Nephron progenitor cell (in vitro differentiated cells): ENCODE measurements around the gene TMEM208.
A peak's percentile ranks its signal among the peaks of the same experiment; 100 is the strongest.

Experiments
- DNase-seq: peaks from one replicate; pipeline ENCODE4 v3.0.0; 2021
- H3K27ac Mint-ChIP-seq: 2 replicates; pipeline ENCODE4 v1.8.0; 2021; ENCODE audit warnings: mild to moderate bottlenecking, moderate library complexity, mixed read lengths
- H3K27me3 Mint-ChIP-seq: 2 replicates; pipeline ENCODE4 v1.8.0; 2021; ENCODE audit warnings: mild to moderate bottlenecking, low read depth, mixed read lengths; ENCODE audit not compliant: poor library complexity
- H3K36me3 Mint-ChIP-seq: 2 replicates; pipeline ENCODE4 v1.8.0; 2021; ENCODE audit warnings: low read depth, mixed read lengths
- H3K4me1 Mint-ChIP-seq: 2 replicates; pipeline ENCODE4 v1.8.0; 2021; ENCODE audit warnings: mixed read lengths
- H3K4me3 Mint-ChIP-seq: 2 replicates; pipeline ENCODE4 v1.8.0; 2021; ENCODE audit warnings: mild to moderate bottlenecking, moderate library complexity, mixed read lengths
- H3K9me3 Mint-ChIP-seq: 2 replicates; pipeline ENCODE4 v1.8.0; 2021; ENCODE audit warnings: mild to moderate bottlenecking, moderate library complexity, mixed read lengths
- CTCF ChIP-seq: fragments of 200-600 bp; sonication (generic); IDR thresholded peaks from 2 replicates; pipeline ENCODE4 v1.5.0; 2021; ENCODE audit warnings: antibody characterized with exemption

TMEM208 gene

DNA sequence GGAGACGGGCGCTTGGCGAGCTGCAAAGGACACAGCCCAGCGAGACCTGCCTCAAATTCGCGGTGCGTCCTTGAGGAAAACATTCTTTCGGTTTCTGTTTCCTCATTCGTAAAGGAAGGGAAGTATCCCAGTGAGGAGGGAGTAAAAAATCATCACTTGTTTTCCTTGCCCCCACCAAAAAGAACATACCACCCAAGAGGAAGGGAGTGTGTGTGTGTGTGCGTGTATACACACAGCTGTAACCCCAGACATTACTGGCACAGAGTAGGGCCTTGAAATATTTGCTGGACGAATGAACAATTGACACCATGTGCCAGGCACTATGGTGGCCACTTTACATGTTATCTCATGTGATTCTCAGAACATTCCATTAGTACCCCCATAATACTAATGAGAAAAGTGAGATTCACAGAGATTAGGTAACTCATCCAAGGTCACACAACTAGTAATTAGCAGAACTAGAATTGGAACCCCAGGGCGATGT lies 41.2 kb upstream of the TMEM208 start:
- H3K27ac Mint-ChIP-seq: no peak overlapping the region
- H3K9me3 Mint-ChIP-seq: peaks cover 3% of the 10 kb centered on the region
- TF ChIP-seq CTCF: no peak

GRCh38 chr16:67186550-67186950 lies 40.4 kb upstream of the TMEM208 start:
- Mint-ChIP-seq H3K27me3 (peaks cover 37% of the 10 kb centered on the region), H3K36me3 (no peaks in the 10 kb centered on the region), H3K9me3 (peaks cover 3% of the 10 kb centered on the region), H3K4me1 (peaks cover 23% of the 10 kb centered on the region), H3K4me3 (no peak overlapping the region), H3K27ac (no peak overlapping the region)
- DNase-seq: no peak
- TF ChIP-seq CTCF: no peak

More for the DNA sequence above, 41.2 kb upstream of the TMEM208 start:
- no peak for DNase-seq
- H3K27me3 Mint-ChIP-seq: peaks cover 37% of the 10 kb centered on the region
- H3K36me3 Mint-ChIP-seq: no peaks in the 10 kb centered on the region
- peak overlapping the region; percentile 93 for H3K4me3 Mint-ChIP-seq
- peaks cover 18% of the 10 kb centered on the region for H3K4me1 Mint-ChIP-seq

DNA sequence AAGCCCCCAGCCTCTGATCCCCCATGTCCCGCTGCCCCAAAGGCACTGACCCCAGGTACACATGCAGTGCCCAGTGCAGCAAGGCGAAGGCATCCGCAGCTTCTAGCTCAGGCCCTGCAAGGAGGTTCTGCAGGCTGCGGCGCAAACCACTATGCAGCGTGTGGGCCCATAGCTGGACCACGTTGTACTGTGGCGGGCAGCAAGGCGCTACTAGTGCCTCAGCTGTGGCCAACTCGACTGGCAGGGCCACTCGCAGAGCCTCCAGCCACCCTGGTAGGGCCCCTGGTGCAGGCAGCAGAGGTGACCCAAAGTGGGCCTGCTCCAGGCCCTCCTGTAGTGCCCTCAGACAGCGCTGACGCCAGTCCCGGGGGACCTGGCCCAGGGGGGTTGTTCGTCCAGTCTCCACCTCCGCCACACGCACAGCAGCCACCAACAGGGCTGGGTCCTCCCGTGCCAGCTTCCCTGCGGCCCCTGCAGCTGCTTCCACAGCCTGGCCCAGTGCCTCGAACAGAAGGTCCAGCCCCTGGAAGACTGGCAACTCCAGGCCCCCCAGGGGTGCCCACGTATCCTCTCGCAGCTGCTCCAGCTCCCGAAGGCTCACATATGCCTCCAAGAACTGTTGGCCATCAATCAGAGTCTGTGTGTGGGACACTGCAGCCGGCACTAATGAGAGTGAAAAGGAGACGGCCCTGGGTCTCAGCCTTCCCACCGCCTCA lies 39.6 kb upstream of the TMEM208 start:
- Mint-ChIP-seq H3K4me3 (no peak overlapping the region), H3K9me3 (peaks cover 3% of the 10 kb centered on the region), H3K27ac (no peak overlapping the region), H3K36me3 (no peaks in the 10 kb centered on the region), H3K4me1 (peaks cover 28% of the 10 kb centered on the region), H3K27me3 (peaks cover 40% of the 10 kb centered on the region)
- DNase-seq: no peak
- TF ChIP-seq CTCF: no peak

GRCh38 chr16:67188323-67188722 lies 38.6 kb upstream of the TMEM208 start:
- H3K27me3 Mint-ChIP-seq: peaks cover 43% of the 10 kb centered on the region
- H3K4me3 Mint-ChIP-seq: no peak overlapping the region
- no peaks in the 10 kb centered on the region for H3K36me3 Mint-ChIP-seq
- no peak for DNase-seq
- H3K4me1 Mint-ChIP-seq: peaks cover 37% of the 10 kb centered on the region
- no peak overlapping the region for H3K27ac Mint-ChIP-seq
- TF ChIP-seq CTCF: no peak
- peaks cover 3% of the 10 kb centered on the region for H3K9me3 Mint-ChIP-seq

DNA sequence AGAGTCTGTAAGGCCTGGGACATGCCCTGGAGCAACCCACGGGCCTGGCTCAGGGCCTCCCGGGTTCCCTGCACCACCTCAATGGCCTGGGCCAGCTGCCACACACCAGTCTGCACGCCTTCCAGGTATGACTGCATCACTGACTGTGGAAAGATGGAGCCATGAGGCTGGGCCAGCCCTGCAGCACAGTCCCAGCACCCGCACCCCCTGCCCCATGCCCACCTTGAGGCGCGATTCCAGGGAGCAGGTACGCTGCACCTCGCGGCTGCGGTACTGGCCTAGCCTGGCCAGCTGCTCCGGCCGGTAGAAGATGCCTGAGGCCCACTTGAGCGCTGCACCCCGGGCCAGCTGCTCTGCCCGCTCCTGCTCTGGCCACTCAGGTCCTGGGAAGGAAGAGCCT lies 38.1 kb upstream of the TMEM208 start:
- peaks cover 3% of the 10 kb centered on the region for H3K36me3 Mint-ChIP-seq
- peaks cover 3% of the 10 kb centered on the region for H3K9me3 Mint-ChIP-seq
- peaks cover 42% of the 10 kb centered on the region for H3K4me1 Mint-ChIP-seq
- H3K27me3 Mint-ChIP-seq: peaks cover 43% of the 10 kb centered on the region
- no peak overlapping the region for H3K27ac Mint-ChIP-seq
- TF ChIP-seq CTCF: no peak
- H3K4me3 Mint-ChIP-seq: no peak overlapping the region
- no peak for DNase-seq

GRCh38 chr16:67190041-67190440 lies 36.9 kb upstream of the TMEM208 start, which contains the start of gene EXOC3L1:
Gene EXOC3L1, minus strand, starts transcription at chr16:67190136. Its CDS starts 460 bp downstream, at chr16:67189676.
- no peak for TF ChIP-seq CTCF
- H3K27me3 Mint-ChIP-seq: peaks cover 33% of the 10 kb centered on the region
- H3K9me3 Mint-ChIP-seq: peaks cover 3% of the 10 kb centered on the region
- no peak within 1 kb of the TSS for H3K27ac Mint-ChIP-seq
- DNase-seq: no peak
- H3K36me3 Mint-ChIP-seq: peaks cover 12% of the 10 kb centered on the region
- H3K4me3 Mint-ChIP-seq: peak within 1 kb of the TSS; percentile 36
- peaks cover 44% of the 10 kb centered on the region for H3K4me1 Mint-ChIP-seq
